GM06990 (cell line): ENCODE data around the gene P2RY2.

ENCODE experiments used
- DNase-seq: peaks from one replicate; pipeline ENCODE4 v3.0.0-alpha.2; 2011; ENCODE audit not compliant: insufficient read length; ENCODE audit errors: extremely low read depth
- H3K27me3 ChIP-seq: replicated peaks from 2 replicates; pipeline ENCODE4 v1.6.0; 2011; ENCODE audit warnings: low read length; ENCODE audit not compliant: control insufficient read depth, insufficient read depth
- H3K36me3 ChIP-seq: 2 replicates; pipeline ENCODE4 v1.5.1; 2011; ENCODE audit warnings: low read length; ENCODE audit not compliant: control insufficient read depth, insufficient read depth
- H3K4me3 ChIP-seq: replicated peaks from 2 replicates; pipeline ENCODE4 v1.5.1; 2011; ENCODE audit warnings: low read depth, mild to moderate bottlenecking, control low read depth, low read length
- TF ChIP-seq, protein P1 (sequence below): IDR thresholded peaks from 2 replicates; pipeline ENCODE4 v1.5.1; 2011; ENCODE audit warnings: low read length, control low read depth, mild to moderate bottlenecking, inconsistent platforms; ENCODE audit not compliant: insufficient read depth, poor library complexity, severe bottlenecking

Gene P2RY2

DNA sequence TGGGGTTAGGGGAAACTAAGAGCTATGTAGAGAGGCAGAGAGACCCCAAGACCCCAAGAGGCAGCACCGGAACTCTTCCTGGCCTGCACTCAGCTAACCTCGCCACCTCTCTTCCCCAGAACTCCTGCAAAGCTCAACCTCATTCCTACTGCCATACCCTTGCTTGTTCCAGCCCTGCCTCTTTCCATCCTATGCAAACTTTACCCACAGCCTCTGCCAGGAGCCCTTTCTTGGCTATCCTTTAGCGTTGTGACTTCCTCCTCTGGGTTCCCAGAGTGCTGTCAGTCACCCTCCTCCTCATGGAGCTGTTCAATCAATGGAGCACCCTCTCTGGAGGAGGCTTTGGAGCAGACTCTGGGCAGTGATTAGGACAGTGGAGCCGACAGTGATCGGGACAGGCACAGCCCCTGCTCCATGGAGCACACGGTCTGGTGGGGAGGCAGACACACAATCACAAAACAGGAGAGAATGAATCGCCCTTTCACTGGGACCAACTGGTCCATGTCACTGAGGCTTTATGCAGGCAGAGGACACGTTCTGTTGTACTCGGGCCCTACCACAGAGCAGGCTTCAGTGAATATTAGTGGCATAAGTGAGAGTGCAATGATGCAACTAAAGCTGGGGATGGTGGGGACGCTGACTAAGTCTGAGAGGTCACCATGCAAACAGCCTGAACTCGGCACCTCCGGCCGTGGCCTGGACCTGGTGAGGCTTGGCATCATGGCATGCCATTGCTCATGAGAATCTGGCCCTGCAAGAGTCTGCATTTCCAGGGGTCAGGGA, 24.6 kb upstream of the P2RY2 start:
- peak; percentile 53 for DNase-seq
- no peaks in the 10 kb centered on the region for H3K36me3 ChIP-seq
- H3K27me3 ChIP-seq, result no peaks in the 10 kb centered on the region
- TF ChIP-seq, protein P1, sequence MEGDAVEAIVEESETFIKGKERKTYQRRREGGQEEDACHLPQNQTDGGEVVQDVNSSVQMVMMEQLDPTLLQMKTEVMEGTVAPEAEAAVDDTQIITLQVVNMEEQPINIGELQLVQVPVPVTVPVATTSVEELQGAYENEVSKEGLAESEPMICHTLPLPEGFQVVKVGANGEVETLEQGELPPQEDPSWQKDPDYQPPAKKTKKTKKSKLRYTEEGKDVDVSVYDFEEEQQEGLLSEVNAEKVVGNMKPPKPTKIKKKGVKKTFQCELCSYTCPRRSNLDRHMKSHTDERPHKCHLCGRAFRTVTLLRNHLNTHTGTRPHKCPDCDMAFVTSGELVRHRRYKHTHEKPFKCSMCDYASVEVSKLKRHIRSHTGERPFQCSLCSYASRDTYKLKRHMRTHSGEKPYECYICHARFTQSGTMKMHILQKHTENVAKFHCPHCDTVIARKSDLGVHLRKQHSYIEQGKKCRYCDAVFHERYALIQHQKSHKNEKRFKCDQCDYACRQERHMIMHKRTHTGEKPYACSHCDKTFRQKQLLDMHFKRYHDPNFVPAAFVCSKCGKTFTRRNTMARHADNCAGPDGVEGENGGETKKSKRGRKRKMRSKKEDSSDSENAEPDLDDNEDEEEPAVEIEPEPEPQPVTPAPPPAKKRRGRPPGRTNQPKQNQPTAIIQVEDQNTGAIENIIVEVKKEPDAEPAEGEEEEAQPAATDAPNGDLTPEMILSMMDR, result no peak
- no peak overlapping the region for H3K4me3 ChIP-seq

DNA sequence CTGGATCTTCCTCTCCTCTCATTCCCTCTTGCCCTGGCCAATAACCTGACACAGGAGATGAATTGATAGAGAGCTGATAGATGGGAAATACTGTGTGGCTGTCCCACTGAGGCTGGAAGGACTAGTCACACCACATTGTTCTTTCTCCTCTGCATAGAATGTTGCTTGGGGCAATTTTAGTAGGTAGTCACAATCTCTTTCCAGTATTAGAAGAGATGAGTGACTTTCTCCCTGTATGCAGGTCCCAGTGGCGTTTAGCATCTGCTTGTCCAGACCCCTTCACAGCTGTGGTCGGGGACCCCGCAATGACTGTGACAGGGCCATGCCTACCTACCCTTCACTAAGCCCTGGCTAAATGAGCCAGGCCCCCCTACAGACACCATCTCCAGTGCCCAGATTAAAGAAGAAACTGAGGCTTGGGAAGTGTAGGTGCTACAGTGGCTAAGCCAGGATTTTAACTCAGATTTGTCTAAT, 24.0 kb upstream of the P2RY2 start:
- Histone ChIP-seq H3K27me3 (no peaks in the 10 kb centered on the region), H3K4me3 (no peak overlapping the region), H3K36me3 (no peaks in the 10 kb centered on the region)
- TF ChIP-seq, protein P1, result no peak
- no peak for DNase-seq

DNA sequence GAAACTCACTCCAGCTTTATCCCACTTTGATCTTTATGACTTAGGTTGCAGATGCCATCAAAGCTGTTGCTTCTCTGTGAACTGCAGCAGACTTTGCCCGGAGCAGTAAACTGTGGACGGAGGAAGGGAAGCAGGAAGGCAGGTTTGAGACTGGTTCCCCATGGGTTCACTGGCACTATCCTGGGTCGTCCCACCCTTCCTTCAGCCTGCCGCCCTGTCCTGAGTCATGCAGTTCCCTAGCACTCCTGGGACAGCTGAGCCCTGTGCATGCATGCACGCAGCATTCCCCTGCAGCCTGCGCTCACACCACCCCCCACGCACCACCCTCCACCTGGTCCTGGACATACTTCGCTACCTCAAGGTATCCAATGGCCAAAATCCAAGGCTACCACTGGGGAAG, 23.5 kb upstream of the P2RY2 start:
- TF ChIP-seq, protein P1, result no peak
- no peak for DNase-seq
- no peaks in the 10 kb centered on the region for H3K36me3 ChIP-seq
- H3K27me3 ChIP-seq, result no peaks in the 10 kb centered on the region
- no peak overlapping the region for H3K4me3 ChIP-seq

DNA sequence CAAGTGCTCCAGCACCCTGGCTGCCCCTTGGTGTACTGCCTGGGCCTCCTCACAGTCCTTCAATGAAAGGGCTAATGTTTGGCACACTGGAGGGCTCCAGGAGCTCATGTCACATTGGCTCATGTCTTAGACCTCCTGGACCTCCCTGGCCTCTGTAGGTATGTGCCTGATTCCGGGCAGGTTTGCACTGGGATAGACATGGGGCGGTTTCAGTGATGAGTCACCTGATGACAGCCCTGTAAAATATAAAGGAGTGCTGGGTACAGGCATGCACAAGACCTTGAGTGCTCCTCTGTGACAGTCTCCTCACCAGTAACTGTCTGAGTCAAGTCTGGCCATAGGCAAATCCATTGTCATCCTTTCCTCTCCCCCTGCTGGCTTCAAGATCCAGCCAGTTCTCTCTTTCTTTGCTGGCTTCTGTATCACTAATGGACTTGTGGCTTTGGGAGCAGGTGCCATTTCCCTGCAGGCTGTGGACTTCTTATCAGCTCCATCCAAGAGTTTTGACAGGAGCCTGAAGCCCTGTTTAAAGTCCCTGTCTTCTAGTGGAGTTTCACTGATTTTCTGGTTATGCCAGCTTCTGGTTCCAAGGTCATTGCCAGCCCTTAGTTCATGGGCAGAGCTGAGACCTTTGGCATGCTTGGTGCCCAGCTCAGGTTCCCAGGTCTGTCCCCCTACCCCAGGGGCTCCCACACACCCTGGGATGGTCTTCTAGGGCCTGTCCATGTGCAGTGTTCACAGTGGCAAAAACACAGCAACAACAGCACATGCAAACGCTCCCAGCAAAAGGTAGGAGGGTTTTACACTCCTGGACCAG, 22.7 kb upstream of the P2RY2 start:
- Histone ChIP-seq H3K4me3 (no peak overlapping the region), H3K36me3 (no peaks in the 10 kb centered on the region), H3K27me3 (no peaks in the 10 kb centered on the region)
- no peak for DNase-seq
- TF ChIP-seq, protein P1, result no peak

DNA sequence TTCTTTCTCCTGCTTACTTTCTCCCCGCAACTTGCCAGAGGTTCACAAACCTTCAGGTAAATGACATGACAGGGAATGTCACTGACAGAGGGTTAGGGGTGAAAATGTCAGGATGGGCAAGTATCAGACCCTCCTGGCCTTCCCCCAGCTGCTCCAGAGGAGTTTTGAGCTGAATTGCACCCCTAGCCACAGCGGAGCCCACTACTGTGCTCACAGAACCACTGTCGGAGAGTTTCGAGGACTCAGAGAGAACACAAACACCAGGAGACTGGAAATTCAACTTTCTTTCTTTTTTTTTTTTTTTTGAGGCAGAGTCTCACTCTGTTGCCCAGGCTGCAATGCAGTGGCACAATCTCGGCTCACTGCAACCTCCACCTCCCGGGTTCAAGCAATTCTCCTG, 21.5 kb upstream of the P2RY2 start:
- H3K4me3 ChIP-seq, result no peak overlapping the region
- TF ChIP-seq, protein P1, result no peak
- H3K27me3 ChIP-seq, result no peaks in the 10 kb centered on the region
- no peaks in the 10 kb centered on the region for H3K36me3 ChIP-seq
- DNase-seq, result no peak
